GM18909 (cell line): ENCODE results near the gene PACSIN3.

Source experiments
- ATAC-seq: cut with Tn5 transposase; IDR thresholded peaks from one replicate; pipeline ENCODE4 v1.9.1; 2021; ENCODE audit warnings: mild to moderate bottlenecking; ENCODE audit not compliant: unreplicated experiment, poor library complexity

The PACSIN3 gene

DNA sequence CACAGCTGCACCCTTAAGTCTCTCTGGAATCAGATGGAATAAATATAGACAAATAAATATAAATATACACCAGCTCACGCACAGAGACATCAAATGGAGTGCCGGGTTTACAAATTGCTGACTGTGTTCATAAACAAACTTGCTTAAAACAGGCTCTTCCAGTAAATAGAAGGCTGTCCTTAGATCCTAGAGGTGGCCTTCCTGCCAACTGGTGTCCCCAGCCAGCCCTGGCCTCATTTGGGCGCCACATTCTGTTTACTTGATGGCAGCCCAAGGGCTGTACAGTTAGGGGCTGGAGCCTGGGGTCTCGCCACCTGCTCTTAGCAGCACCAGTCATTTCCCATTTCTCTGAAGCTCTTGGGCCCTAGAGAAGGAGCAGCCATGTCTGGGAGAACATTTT, 30.4 kb downstream of the PACSIN3 start:
- no peak for ATAC-seq

DNA sequence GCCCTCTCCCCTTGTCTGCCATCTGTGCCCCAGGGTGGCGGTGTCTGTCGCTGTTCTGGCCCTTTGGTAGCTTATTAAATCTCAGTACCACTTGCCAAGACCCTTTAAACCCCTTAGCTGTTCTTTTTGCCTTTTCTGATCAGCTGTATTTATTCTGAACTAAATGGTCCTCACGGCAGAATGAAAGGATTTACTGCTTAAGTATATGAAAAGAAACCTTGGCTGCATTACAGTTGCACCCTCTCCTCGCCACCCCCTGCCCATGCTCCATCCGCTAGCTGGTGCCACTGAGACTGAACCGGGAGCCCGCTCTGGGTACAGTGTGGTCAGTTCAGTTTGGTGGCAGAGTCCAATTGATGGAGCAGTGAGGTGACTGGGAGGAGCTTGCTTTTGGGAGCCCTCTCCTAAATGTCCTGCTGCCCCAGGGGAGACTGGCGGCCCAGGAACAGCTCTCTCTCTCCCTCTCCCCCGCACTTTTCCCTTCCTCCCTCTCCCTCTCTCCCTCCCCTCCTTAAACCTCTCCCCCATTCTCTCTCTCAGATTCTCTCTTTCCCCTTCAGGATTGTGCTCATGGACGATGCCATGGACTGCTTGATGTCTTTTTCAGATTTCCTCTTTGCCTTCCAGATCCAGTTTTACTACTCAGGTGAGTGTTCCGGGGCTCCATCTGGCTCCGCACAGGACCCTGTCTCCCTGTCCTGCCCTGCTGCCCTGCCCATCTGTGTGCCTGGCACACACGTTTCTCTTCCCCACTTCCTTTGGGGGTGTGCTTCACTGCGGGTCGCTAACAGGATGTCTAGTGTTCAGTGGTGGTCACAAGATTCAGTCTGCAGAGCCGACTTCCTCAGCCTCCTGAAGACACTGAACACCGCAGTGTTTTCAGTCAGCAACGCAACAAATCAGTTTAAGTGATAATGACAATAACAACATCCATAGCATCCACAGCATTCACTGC, 31.3 kb downstream of the PACSIN3 start:
- no peak for ATAC-seq

DNA sequence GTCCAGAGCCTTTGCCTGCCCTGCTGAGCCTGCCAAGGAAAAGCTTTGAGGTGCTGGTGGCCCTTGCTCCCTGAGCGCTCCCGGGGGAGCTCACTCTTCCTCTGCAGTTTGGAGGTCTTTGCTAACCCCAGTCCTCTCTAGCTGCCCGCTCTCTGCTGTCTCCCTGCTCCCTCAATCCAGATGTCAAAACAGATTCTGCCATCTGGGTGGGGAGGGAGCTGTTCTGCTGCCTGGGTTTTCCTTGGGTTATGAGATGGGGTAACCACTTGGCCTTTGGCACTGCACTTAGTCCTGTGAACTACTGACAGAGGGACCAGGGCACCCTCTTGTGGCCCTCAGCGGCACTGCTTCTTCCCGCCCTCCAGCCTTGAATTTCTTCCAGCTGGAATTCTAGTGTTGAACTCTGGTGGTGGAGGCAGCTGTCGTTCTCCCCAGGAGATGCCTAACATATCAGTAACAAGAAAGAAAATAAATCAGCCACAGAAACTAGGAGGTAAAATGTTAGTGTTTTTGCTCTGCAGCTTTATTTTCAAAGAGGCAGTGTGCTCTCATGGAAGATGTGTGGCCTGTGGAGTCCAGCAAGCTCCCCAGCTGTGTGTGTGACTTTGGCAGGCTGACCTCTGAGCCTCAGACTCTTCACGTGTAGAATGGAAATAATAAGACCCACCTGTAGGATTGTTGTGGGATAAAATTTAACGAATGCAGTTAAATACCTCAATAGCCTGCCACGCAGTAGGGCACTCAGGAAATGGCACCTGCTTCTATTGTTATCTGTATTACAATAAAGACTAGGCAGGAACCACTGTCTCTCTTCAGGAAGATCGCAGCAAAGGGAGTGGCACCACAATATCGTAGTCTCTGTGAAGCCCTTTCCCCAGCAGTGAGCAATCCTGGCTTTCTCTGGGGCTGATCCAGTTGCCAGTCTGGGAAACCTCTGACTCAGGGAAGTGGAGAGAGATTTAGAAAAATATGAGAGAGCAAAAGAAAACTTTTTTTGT, 33.0 kb downstream of the PACSIN3 start:
- ATAC-seq = no peak

DNA sequence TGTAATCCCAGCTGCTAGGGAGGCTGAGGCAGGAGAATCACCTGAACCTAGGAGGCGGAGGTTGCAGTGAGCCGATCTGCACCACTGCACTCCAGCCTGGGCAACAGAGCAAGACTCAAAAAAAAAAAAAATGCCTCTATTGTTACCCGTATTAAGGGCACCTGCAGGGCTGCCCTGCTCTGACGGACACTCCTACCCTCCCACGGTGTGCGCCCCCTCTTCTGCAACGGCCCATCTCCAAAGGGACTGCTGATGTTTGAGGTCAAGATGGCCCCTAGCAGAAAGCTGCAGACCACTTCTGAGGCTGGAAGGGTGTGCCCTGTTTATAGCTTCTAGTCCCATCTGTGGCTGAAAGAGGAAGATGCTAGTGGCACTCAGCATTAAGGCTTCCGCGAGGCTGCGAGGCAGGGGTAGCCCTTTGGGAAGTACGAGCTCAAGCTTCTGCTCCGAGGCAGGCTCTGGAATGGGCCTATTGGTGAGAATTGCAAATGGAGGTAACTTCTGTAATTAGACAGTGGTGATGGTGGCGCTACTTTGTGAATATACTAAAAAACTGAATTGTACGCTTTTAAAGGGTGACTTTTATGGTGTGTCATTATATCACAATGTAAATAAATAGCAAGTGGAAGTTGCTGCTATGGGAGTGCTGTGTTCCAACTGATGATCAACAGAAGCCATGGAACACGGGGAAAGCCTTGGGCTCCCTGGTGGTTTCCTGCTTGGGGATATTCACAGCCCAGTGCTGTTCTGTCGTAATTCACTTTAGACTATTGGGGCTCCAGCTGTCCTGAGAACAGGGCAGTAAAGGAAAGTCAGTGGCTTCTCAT, 33.9 kb downstream of the PACSIN3 start:
- ATAC-seq = no peak

DNA sequence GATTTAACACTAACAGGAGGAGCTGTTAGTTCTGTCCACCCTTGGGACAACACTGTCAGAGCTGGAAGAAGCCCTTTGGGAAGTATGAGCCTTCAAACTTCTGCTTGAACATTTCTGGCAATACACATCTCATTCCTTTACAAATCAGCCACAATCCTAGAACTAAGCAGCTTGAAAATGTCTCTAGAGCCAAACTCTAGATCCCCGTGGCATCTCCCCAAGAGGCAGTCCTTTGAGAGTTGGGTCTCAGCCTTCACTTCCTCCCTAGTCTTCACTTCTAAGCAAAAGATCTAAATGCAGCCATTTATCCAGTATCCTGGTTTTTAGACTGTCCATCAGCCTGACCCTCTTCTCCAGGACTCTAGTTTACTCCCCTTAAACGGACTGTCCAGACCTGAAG, 36.5 kb downstream of the PACSIN3 start:
- ATAC-seq = no peak

DNA sequence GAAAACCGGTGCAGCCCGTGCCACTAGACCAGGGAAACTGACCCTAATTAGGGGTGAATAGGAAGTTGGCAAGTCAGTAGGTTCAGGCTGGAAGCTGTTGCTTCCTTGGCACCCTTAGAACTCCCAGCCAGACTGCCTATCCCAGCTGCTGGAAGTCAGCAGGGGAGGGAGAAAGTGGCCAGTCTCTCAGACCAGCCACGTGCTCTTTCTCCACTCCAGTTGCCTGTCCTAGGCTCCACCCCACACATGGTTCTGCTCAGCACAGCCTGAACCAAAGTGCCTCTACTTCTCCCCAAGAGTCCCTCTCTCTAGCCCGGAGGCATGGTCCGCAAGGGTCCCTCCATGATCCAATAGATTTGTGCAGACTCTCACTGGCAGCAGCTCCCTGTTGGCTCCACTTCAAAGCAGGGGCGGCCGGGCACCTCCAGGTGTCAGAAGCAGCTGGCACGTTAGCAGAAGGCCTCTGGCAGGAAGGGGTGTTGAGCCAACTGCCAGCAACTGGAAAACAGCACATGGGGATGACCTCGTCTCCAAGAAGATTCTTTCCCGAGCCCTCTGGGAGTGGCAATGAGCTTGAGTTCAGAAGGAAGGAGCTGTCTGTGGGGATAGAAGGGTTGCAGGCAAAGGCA, 37.2 kb downstream of the PACSIN3 start:
- ATAC-seq = no peak

DNA sequence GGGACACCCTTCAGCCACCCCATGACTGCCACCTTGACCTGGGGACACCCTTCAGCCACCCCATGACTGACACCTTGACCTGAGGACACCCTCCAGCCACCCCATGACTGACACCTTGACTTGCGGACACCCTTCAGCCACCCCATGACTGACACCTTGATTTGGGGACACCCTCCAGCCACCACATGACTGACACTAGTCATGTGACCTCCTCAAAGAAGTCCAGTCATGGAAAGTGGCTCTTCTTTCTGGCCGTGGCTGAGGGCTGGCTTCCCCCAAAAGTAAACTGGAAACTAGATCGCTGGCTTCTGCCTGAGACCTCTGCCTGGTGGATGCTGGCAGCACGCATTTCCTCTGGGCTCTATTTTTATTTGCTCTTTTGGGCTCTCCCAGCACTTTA, 38.0 kb downstream of the PACSIN3 start:
- ATAC-seq = no peak

DNA sequence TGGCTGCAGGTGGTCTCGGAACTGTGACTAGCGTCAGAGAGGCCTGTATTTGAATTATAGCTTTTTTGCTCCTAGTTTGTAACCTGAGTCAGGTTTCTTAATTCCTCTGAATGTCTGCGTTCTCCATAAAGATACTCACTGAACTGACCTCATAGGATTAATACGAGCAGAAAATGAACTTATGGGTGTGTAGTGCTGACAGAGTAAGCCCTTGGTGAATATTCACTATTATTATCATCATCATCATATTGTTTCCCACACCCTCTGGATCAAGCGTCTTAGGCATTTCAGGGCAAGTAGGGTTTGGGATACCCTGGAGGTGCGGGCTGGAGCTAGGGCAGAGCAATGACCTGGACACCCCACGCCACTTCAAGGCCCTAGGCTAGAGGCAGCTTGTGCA, 38.6 kb downstream of the PACSIN3 start:
- no peak for ATAC-seq

DNA sequence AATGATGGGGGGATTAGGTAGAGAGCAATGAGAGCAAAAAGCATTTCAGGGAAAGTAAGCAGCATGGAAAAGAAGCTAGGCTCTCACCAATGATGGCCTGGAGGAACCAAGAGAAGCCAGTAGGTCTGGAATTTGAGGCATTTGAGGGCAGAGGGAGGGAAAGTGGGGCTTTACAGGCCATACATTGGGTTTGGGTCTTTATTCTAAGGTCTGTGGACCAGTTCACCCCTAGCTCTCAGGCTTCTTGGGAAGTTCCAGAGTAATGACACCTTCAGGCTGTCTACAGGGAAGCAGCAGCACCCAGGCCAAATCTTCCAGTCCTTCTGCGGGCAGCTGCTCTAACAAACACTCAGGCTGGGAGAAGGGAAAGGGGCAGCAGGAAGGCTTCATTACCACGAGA, 39.0 kb downstream of the PACSIN3 start:
- no peak for ATAC-seq

DNA sequence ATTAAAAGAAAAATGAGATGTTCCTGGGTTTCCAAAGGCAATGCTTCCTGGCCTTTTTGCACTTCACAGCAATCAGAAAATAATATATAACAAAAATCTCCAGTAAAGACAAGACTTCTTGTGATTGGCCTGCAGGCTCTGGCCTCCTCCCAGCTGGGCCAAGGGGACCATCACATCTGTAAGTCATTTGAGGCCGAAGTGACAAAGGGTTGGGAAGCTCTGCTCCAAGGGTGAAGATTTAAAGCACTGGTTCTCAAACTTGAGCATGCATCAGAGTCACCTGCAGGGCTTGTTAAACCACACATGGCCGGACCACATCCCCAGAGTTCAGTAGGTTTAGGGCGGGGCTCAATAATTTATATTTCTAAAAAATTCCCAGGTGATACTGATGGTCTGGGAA, 41.7 kb downstream of the PACSIN3 start:
- ATAC-seq = no peak

DNA sequence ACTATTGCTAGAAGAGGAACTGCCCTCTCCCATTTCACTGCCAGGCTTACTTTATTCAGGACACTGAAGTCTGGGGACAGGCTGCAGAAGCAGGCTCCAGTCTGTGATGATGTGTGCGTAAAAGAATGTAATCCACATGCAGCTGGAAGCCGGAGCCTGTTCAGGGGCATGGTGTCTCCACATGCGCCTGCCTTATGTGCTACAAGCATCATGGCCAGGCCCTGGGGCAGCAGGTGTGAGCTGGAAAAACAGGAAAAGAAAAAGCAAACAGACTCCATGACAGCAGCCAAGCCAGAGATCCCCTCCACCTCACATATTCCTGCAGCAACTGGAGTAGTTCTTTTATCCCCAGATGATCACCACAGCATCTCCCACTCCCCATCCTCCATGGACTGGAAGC, 42.9 kb downstream of the PACSIN3 start:
- no peak for ATAC-seq

DNA sequence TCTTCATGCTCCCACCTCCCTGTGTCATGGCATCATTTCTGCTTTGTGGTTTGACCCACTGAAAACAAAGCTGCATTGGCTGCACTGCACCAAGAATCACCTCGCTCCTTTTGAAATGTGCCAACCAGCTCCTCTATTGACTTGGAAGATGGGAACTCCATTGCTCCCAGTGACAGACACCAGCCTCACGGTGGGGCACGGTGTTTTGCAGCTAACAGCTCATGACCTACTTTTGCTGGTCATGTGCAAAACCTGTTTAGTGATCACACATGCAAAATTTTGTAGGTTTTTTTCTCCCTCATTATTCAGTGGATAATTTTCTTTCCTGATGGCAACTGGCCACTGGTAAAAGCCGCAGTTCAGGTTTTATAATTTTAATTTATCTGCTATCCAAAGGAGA, 46.4 kb downstream of the PACSIN3 start:
- no peak for ATAC-seq

DNA sequence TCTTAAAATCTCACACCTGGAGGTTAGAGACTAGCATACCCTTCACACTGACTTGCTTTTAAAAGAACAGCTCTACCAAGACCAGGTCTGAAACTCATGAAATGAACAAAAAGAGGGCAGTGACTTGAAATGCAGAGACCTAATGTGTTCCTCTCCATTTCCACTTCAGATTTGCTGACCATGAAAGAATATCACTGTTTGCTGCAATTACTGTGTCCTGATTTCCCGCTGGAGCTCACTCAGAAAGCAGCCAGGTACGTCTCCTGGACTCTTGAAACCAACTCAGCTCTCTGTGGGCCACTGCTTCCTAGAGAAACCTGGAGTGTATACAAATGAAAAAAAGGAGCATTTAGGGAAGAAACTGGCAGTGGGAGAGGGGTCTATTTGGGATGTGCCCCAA, 48.8 kb downstream of the PACSIN3 start:
- no peak for ATAC-seq

DNA sequence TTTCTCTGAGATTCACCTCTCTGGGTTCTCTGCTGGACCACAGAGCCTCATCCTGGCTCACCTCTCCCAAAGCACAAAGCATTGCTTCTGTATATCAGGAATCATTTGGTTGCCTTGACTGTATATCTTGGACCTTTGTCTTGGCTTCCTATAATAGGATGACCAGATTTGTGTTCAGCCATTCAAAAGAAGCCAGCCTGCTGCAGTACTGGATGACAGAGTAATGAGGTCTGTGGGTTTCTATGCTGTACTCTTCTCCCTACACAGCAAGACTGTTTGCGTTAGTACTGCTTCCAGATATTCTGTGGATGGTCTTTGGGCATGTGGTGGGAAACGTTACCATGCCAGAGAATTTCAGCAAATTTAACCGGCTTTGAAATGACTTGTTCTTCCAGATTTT, 49.3 kb downstream of the PACSIN3 start:
- no peak for ATAC-seq

DNA sequence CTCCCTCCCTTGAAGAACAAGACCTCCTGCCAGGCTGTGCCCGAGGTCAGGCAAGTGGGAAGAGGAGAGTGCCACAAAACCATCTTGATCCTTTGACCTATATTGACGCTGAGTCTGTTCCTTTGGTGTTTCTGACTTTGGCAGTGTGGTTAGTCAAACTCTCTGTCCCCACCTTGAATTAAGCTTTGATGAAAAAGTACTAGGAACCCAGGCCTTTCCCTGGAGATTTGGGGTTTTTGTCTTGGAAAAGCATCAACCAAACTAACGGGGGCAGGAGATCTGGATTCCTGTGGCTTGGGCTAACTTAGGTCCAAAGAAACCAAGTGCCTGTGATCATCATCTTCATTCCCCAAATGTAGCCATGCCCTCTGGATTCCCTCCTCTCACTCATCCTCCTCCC, 49.9 kb downstream of the PACSIN3 start:
- no peak for ATAC-seq

DNA sequence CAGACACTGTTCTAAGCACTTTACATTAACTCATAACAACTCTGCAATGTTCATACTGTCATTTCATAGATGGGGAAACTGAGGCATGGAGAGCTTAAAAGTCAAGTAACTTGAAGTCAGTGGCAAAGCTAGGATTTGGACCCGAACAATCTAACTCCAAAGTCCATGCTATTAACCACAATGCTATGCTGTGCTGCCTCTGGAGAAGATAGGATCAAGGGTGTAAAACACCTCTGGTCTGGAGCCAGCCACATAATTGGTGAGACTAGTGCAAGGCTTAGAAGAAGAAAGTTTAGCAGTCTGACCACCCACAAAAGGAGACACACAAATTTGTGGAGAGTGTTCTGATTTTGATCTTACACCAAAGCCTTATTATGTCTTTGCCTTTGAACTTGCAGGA, 53.3 kb downstream of the PACSIN3 start:
- no peak for ATAC-seq

DNA sequence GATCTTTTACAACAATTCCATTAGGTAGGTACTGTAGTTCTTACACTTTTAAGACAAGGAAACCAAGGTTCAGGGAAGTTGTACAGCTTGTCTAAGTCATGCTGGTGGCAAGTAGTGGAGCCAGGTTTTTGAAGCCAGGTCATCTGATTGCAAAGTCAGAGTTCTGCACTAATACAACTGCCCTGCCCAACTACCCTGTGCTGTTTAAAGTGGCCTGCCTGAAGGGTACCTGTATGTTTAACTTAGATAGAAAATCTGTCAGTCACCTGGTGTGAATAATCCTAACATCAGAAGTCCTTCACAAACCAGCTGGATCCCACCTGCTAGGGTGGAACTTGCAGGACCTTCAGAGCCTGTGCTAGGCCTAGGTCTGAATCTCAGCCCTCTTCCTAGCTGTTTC, 53.7 kb downstream of the PACSIN3 start:
- ATAC-seq = no peak

DNA sequence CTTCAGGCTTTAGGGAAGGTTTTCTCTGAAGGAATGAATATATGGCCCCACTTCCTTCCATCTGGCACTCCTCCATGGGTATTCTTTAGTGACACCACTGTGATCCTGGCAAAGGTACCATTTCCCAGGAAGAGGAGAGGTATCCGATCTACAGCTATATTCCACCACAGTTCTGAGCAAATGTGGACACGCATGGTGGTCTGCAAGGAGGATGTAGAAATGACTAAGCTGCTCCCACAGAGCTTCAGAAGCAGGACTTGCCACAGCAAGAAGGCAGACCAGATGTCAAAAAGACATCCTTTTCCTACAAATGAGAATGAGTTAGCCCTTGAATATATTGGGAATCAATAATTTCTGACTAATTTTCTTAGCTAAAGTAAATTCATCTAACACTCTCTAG, 55.1 kb downstream of the PACSIN3 start:
- ATAC-seq = no peak

DNA sequence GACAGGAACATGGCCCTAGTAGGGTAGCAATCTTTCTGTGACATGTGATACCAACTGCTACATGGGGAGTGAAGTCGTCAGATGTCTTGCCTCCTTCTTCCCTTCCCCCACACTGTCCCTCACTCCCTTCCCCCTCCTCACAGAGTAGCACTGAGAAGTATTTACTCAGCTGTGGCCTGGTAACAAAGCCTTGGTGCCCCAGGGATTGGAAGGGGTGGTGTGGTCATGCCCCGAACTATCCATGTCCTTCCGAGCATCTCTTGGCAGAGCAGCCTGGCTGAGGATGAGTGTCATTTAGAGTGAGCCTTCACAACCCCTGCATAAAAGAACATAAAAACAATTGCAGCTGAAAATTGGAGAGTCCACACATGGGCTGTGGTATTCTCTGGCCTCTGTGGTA, 55.7 kb downstream of the PACSIN3 start:
- ATAC-seq = no peak
